Fibroblast of lung (primary cell): Measurements from ENCODE around the gene PTPN2. TPM values are rescaled to one million over a fixed set of nuclear protein-coding genes. Genes with fewer than 3 reads are reported as not detected.
"Not testable (repeated sequence)": the region's sequence is repeated elsewhere in the genome, so short reads cannot be mapped to it uniquely, and the experiment has no call there.

Experiments
- DNase-seq, 2 donors: peaks; one replicate each; pipeline versions ENCODE4 v3.0.0 to v3.0.0-alpha.2; 2010; ENCODE audit warnings: low read depth in 2 of 2
- H2AFZ ChIP-seq: 2 replicates; pipeline ENCODE4 v1.5.1; 2012; ENCODE audit warnings: low read length, control low read depth, inconsistent platforms
- H3K27ac ChIP-seq: 2 replicates; pipeline ENCODE4 v1.5.1; 2011; ENCODE audit warnings: low read length, control low read depth; ENCODE audit not compliant: insufficient read depth
- H3K27me3 ChIP-seq: 2 replicates; pipeline ENCODE4 v1.5.1; 2011; ENCODE audit warnings: mild to moderate bottlenecking, low read length; ENCODE audit not compliant: control insufficient read depth, insufficient read depth
- H3K36me3 ChIP-seq: 2 replicates; pipeline ENCODE4 v1.5.1; 2011; ENCODE audit warnings: low read length; ENCODE audit not compliant: control insufficient read depth, insufficient read depth
- H3K4me1 ChIP-seq: 2 replicates; pipeline ENCODE4 v1.5.1; 2011; ENCODE audit warnings: low read length; ENCODE audit not compliant: control insufficient read depth, insufficient read depth; ENCODE audit errors: extremely low read depth
- H3K4me2 ChIP-seq: 2 replicates; pipeline ENCODE4 v1.5.1; 2011; ENCODE audit warnings: low read length, control low read depth; ENCODE audit not compliant: insufficient read depth; ENCODE audit errors: extremely low read depth
- H3K4me3 ChIP-seq, 4 experiments: fragments of 200-600 bp in 1 of 4; sonication (generic) in 1 of 4; replicated peaks in 1 of 4; 2 replicates each; pipeline ENCODE4 v1.5.1; 2011 to 2016; ENCODE audit warnings: low read length in 4 of 4, low read depth in 3 of 4, mild to moderate bottlenecking in 3 of 4, control low read depth in 2 of 4, inconsistent platforms in 1 of 4, mixed read lengths in 1 of 4; ENCODE audit not compliant: insufficient read depth in 1 of 4; ENCODE audit errors: control extremely low read depth in 1 of 4
- H3K79me2 ChIP-seq: 2 replicates; pipeline ENCODE4 v1.5.1; 2012; ENCODE audit warnings: mild to moderate bottlenecking, low read length, inconsistent platforms; ENCODE audit not compliant: control insufficient read depth, insufficient read depth
- H3K9ac ChIP-seq: 2 replicates; pipeline ENCODE4 v1.5.1; 2011; ENCODE audit warnings: mild to moderate bottlenecking, low read length, control low read depth; ENCODE audit not compliant: insufficient read depth
- H3K9me3 ChIP-seq: 2 replicates; pipeline ENCODE4 v1.5.1; 2012; ENCODE audit warnings: low read depth, low read length; ENCODE audit not compliant: control insufficient read depth, insufficient read depth
- H4K20me1 ChIP-seq: 2 replicates; pipeline ENCODE4 v1.5.1; 2011; ENCODE audit warnings: low read length; ENCODE audit not compliant: control insufficient read depth, insufficient read depth; ENCODE audit errors: extremely low read depth
- EZH2 ChIP-seq: IDR thresholded peaks from 2 replicates; pipeline ENCODE4 v1.5.1; 2012; ENCODE audit warnings: low read length, control low read depth, mild to moderate bottlenecking; ENCODE audit errors: missing control alignments
- polyA plus RNA-seq, 2 donors: library from polyadenylated mRNA; depleted of rRNA in 1 of 2; stranded (reverse) in 1 of 2; unstranded in 1 of 2; fragments of >200 nt; gene quantifications; 2 replicates each; pipeline ENCODE4 v1.2.1, GENCODE V29; 2011 to 2012; ENCODE audit warnings: missing spikeins in 1 of 2
- total RNA-seq: library from RNA; depleted of rRNA; stranded (reverse); fragments of >200 nt; gene quantifications from 2 replicates; pipeline ENCODE4 v1.2.1, GENCODE V29; 2014
- TF ChIP-seq, protein P1 (sequence below), 2 donors: IDR thresholded peaks in 1 of 2; conservative IDR thresholded peaks in 1 of 2; 1 replicate in 1 of 2; 2 replicates in 1 of 2; pipeline ENCODE4 v1.5.1; 2011 to 2012; ENCODE audit warnings: low read length in 2 of 2, control low read depth in 1 of 2, inconsistent platforms in 1 of 2, low read depth in 1 of 2, mild to moderate bottlenecking in 1 of 2

The PTPN2 gene
- total and polyA plus RNA-seq, 2 donors (not counting 1 experiment from before 2014, with no cell fraction given) = 23.6 to 23.7 TPM

DNA sequence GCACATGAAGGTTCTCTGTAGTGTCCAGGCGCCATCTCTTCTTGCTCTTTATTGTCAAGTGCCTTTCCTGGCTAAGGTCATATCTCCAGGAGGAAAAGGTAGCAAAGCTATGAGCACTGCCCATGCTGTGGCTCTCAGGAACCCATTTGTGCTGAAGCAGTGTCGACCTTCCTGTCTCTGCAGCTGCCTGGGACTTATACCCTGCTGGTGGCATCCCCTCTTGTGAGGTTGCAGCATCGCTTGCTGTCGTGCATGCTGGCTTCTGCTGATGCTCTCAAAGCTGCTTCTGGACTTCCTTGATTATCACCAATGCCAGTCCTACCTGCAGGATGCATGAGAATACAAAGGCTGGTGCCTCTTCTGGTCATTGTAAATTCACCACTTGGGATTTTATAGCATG is 22.1 kb upstream of the PTPN2 start:
- Histone ChIP-seq H3K9me3 (no peaks in the 10 kb centered on the region), H3K9ac (no peak overlapping the region), H3K36me3 (no peaks in the 10 kb centered on the region), H2AFZ (no peak overlapping the region), H3K27ac (no peak overlapping the region), H3K27me3 (peaks cover 2% of the 10 kb centered on the region), H4K20me1 (no peaks in the 10 kb centered on the region), H3K4me3 (no peak overlapping the region), H3K79me2 (no peaks in the 10 kb centered on the region), H3K4me1 (peaks cover 3% of the 10 kb centered on the region), H3K4me2 (no peak overlapping the region)
- TF ChIP-seq EZH2 = no peak
- TF ChIP-seq, protein P1, sequence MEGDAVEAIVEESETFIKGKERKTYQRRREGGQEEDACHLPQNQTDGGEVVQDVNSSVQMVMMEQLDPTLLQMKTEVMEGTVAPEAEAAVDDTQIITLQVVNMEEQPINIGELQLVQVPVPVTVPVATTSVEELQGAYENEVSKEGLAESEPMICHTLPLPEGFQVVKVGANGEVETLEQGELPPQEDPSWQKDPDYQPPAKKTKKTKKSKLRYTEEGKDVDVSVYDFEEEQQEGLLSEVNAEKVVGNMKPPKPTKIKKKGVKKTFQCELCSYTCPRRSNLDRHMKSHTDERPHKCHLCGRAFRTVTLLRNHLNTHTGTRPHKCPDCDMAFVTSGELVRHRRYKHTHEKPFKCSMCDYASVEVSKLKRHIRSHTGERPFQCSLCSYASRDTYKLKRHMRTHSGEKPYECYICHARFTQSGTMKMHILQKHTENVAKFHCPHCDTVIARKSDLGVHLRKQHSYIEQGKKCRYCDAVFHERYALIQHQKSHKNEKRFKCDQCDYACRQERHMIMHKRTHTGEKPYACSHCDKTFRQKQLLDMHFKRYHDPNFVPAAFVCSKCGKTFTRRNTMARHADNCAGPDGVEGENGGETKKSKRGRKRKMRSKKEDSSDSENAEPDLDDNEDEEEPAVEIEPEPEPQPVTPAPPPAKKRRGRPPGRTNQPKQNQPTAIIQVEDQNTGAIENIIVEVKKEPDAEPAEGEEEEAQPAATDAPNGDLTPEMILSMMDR (conservative IDR thresholded peaks at IDR 0.05 in 1 of 2, IDR thresholded peaks at IDR 0.05 in 1 of 2; ENCODE audit: low read depth in 1 of 2, low read length in 2 of 2) = no peak
- no peak for DNase-seq

DNA sequence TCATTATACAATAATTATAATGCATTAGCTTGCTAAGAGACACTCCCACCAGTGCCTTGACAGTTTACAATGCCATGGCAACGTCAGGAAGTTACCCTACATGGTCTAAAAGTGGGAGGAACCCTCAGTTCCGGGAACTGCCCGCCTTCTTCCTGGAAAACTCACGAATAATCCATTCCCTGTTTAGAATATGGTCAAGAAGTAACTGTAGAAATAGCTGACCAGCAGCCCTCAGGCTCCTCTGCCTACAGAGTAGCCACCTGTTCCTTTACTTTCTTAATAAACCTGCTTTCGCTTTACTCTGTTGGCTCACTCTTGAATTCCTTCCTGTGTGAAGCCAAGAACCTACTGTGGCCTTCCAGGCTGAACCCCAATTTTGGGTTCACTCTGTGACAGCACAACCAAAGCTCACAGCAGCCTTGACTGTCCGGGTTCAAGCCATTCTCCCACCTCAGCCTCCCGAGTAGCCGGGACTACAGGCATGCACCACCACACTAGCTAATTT is 20.0 kb upstream of the PTPN2 start:
- H3K4me2 ChIP-seq = peak overlapping the region; percentile 23
- H4K20me1 ChIP-seq = no peaks in the 10 kb centered on the region
- H2AFZ ChIP-seq = peak overlapping the region; percentile 43
- H3K27ac ChIP-seq = no peak overlapping the region
- no peaks in the 10 kb centered on the region for H3K9me3 ChIP-seq
- DNase-seq = peak; percentile 20 to 50
- TF ChIP-seq, protein P1 (conservative IDR thresholded peaks at IDR 0.05 in 1 of 2, IDR thresholded peaks at IDR 0.05 in 1 of 2; ENCODE audit: low read depth in 1 of 2, low read length in 2 of 2) = no peak
- no peak for TF ChIP-seq EZH2
- peaks cover 3% of the 10 kb centered on the region for H3K4me1 ChIP-seq
- H3K27me3 ChIP-seq = peaks cover 2% of the 10 kb centered on the region
- no peaks in the 10 kb centered on the region for H3K79me2 ChIP-seq
- no peaks in the 10 kb centered on the region for H3K36me3 ChIP-seq
- no peak overlapping the region for H3K9ac ChIP-seq
- H3K4me3 ChIP-seq = no peak overlapping the region

DNA sequence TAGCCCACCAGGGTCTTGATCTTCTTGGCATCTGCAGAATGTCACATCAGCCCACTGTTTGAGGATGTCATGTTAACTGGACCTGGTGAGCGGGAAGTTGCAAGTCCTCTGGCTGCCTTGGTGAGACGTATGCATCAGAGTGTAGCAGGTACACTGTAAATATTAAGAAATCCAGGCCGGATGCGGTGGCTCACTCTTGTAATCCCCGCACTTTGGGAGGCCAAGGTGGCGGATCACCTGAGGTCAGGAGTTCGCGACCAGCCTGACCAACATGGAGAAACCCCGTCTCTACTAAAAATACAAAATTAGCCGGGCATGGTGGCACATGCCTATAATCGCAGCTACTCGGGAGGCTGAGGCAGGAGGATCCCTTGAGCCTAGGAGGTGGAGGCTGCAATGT is 17.2 kb upstream of the PTPN2 start:
- H3K4me2 ChIP-seq, H3K9me3 ChIP-seq, H3K36me3 ChIP-seq, H2AFZ ChIP-seq, H3K27me3 ChIP-seq, DNase-seq, H4K20me1 ChIP-seq, H3K79me2 ChIP-seq, H3K9ac ChIP-seq, H3K4me1 ChIP-seq, H3K4me3 ChIP-seq, H3K27ac ChIP-seq: not testable (repeated sequence)

DNA sequence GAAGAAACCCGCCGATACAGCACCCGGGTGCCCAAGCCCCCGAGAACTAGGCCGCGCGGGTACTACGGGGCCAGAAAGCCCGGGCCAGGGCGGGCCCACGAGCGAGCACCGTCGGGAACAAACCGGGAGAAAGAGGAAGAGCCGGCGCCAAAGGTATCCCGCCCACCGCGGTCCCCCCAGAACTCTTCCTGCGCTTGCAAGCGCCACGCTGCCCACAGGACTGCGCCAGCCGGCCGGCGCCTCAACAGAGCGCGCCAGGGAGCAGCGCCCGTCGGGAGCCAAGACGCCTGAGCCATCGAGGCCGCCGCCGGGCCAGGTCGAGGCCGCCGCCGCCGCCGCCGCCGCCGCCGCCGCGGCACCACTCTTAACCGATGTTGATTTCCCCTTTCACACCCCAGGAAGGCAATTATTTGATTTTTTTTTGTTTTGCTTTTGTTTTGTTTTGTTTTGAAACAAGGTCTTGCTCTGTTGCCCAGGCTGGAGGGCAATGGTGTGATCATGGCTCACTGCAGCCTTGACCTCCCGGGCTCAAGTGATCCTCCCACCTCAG is 12.8 kb upstream of the PTPN2 start:
- H2AFZ ChIP-seq, H3K27me3 ChIP-seq, H3K4me2 ChIP-seq: not testable (repeated sequence)

More for the DNA sequence above, 12.8 kb upstream of the PTPN2 start:
- H3K9me3 ChIP-seq, H3K36me3 ChIP-seq, H3K79me2 ChIP-seq, H3K4me1 ChIP-seq, H4K20me1 ChIP-seq, H3K4me3 ChIP-seq, DNase-seq, H3K27ac ChIP-seq, H3K9ac ChIP-seq: not testable (repeated sequence)
